ENCODE measurements around the gene C12orf75. TPM values are rescaled to one million over a fixed set of nuclear protein-coding genes. Genes with fewer than 3 reads are reported as not detected.

C12orf75 gene
- total RNA-seq, 1 donor from 2014 or later = 169 TPM

DNA sequence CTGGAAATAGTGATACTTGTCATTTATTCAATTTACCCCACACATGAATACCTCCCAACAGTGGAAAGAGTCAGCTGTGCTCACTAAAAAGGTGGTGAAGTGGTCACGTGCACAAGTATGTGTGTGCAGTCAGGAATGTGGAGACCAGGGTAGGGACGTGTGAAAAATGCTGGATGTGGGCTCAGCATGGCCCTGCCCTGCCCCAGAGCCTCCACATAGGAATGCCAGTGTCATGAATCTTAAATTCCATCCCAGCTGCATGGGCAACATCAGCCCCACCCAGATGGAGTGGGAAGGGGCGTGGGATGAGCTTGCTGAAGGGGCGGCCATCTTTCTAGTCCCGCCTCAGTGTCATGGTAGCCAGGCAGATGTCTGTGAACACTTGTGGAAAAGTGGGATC is 87.7 kb downstream of the C12orf75 start:
- Mint-ChIP-seq H3K4me3 (ENCODE audit: unreplicated experiment) (no peak overlapping the region), H3K36me3 (ENCODE audit: unreplicated experiment) (no peaks in the 10 kb centered on the region), H3K27ac (ENCODE audit: unreplicated experiment) (peak overlapping the region; percentile 90), H3K27me3 (ENCODE audit: unreplicated experiment) (no peaks in the 10 kb centered on the region), H3K9me3 (ENCODE audit: unreplicated experiment) (no peaks in the 10 kb centered on the region), H3K4me1 (ENCODE audit: unreplicated experiment) (peaks cover 55% of the 10 kb centered on the region)
- DNase-seq (ENCODE audit: extremely low spot score, unreplicated experiment) = peak; percentile 85
- TF ChIP-seq, protein P1, sequence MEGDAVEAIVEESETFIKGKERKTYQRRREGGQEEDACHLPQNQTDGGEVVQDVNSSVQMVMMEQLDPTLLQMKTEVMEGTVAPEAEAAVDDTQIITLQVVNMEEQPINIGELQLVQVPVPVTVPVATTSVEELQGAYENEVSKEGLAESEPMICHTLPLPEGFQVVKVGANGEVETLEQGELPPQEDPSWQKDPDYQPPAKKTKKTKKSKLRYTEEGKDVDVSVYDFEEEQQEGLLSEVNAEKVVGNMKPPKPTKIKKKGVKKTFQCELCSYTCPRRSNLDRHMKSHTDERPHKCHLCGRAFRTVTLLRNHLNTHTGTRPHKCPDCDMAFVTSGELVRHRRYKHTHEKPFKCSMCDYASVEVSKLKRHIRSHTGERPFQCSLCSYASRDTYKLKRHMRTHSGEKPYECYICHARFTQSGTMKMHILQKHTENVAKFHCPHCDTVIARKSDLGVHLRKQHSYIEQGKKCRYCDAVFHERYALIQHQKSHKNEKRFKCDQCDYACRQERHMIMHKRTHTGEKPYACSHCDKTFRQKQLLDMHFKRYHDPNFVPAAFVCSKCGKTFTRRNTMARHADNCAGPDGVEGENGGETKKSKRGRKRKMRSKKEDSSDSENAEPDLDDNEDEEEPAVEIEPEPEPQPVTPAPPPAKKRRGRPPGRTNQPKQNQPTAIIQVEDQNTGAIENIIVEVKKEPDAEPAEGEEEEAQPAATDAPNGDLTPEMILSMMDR (IDR thresholded peaks at IDR 0.05) = no peak

GRCh38 chr12:105418821-105419291 is 88.4 kb downstream of the C12orf75 start:
- H3K4me3 Mint-ChIP-seq (ENCODE audit: unreplicated experiment) = peak overlapping the region; percentile 41
- no peaks in the 10 kb centered on the region for H3K36me3 Mint-ChIP-seq (ENCODE audit: unreplicated experiment)
- H3K27me3 Mint-ChIP-seq (ENCODE audit: unreplicated experiment) = no peaks in the 10 kb centered on the region
- no peaks in the 10 kb centered on the region for H3K9me3 Mint-ChIP-seq (ENCODE audit: unreplicated experiment)
- TF ChIP-seq, protein P1 (IDR thresholded peaks at IDR 0.05) = no peak
- no peak for DNase-seq (ENCODE audit: extremely low spot score, unreplicated experiment)
- H3K4me1 Mint-ChIP-seq (ENCODE audit: unreplicated experiment) = peaks cover 61% of the 10 kb centered on the region
- peak overlapping the region; percentile 90 for H3K27ac Mint-ChIP-seq (ENCODE audit: unreplicated experiment)

GRCh38 chr12:105419606-105420005 is 89.1 kb downstream of the C12orf75 start:
- DNase-seq (ENCODE audit: extremely low spot score, unreplicated experiment) = no peak
- Mint-ChIP-seq H3K4me3 (ENCODE audit: unreplicated experiment) (no peak overlapping the region), H3K27ac (ENCODE audit: unreplicated experiment) (peak overlapping the region; percentile 90), H3K27me3 (ENCODE audit: unreplicated experiment) (no peaks in the 10 kb centered on the region), H3K36me3 (ENCODE audit: unreplicated experiment) (peaks cover 2% of the 10 kb centered on the region), H3K9me3 (ENCODE audit: unreplicated experiment) (no peaks in the 10 kb centered on the region), H3K4me1 (ENCODE audit: unreplicated experiment) (peaks cover 61% of the 10 kb centered on the region)
- TF ChIP-seq, protein P1 (IDR thresholded peaks at IDR 0.05) = no peak

DNA sequence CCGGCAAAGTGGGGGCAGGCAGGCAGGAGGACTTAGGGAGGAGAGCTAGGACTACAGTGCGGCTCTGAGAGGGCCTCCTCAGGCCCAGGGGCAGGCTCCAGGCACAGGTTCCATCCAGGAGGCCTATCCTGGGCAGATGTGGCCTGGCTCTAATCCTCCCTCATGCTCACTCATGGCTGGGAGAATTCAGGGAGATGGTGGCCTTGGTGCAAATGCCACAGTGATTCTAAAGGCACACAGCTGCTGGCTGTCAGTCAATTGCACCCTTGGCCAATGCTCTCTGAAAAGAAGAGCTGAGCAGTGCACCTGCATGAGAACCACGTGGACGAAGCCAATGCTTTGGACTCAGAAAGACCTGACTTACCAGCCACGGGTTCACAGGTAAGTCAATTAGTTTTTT is 89.6 kb downstream of the C12orf75 start:
- no peak for DNase-seq (ENCODE audit: extremely low spot score, unreplicated experiment)
- TF ChIP-seq, protein P1 (IDR thresholded peaks at IDR 0.05) = no peak
- H3K27me3 Mint-ChIP-seq (ENCODE audit: unreplicated experiment) = no peaks in the 10 kb centered on the region
- no peak overlapping the region for H3K4me3 Mint-ChIP-seq (ENCODE audit: unreplicated experiment)
- peaks cover 3% of the 10 kb centered on the region for H3K36me3 Mint-ChIP-seq (ENCODE audit: unreplicated experiment)
- no peak overlapping the region for H3K27ac Mint-ChIP-seq (ENCODE audit: unreplicated experiment)
- no peaks in the 10 kb centered on the region for H3K9me3 Mint-ChIP-seq (ENCODE audit: unreplicated experiment)
- peaks cover 61% of the 10 kb centered on the region for H3K4me1 Mint-ChIP-seq (ENCODE audit: unreplicated experiment)

DNA sequence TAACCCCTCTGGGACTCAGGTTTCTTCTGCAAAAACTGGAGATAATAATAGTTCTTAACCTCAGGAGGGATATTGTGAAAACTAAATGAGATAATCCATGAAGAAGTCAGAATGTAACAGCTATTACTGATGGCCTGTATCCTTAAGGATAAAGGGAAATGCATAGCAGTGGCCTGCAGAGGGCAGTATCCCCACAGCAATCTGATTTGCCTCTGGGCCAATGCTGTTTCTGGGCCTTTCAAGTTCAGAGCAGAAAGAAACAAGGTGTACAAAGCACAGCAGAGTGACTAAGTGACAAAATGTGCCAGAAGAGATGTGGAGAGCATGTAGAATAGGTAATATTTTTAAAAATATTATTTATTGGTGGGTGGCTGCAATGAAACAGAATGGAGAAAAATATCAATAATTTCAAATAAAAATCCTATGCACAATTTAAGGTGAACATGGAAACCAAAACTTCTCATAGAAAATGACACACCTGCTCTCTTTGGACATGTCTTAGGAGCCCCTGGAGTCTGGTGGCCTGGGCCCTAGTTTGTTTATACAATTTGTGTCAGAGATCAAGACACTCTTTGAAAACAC is 90.3 kb downstream of the C12orf75 start:
- TF ChIP-seq, protein P1 (IDR thresholded peaks at IDR 0.05) = peak; percentile 94
- Mint-ChIP-seq H3K27ac (ENCODE audit: unreplicated experiment) (no peak overlapping the region), H3K9me3 (ENCODE audit: unreplicated experiment) (no peaks in the 10 kb centered on the region), H3K4me1 (ENCODE audit: unreplicated experiment) (peaks cover 57% of the 10 kb centered on the region), H3K4me3 (ENCODE audit: unreplicated experiment) (no peak overlapping the region), H3K36me3 (ENCODE audit: unreplicated experiment) (peaks cover 3% of the 10 kb centered on the region), H3K27me3 (ENCODE audit: unreplicated experiment) (no peaks in the 10 kb centered on the region)
- DNase-seq (ENCODE audit: extremely low spot score, unreplicated experiment) = peak; percentile 89

Other genes starting within 250 kb of the C12orf75 start
- 85.5 and 90.5 TPM in 2 replicates for gene ALDH1L2, start 246.2 kb upstream of the C12orf75 start, total RNA-seq
- 69.1 and 73.2 TPM in 2 replicates for gene WASHC4, start 223.0 kb upstream of the C12orf75 start, total RNA-seq
- gene APPL2, start 94.5 kb upstream of the C12orf75 start, total RNA-seq = 69.2 and 69.8 TPM in 2 replicates

All from osteocyte (in vitro differentiated cells).